Activated naive CD8-positive, alpha-beta T cell treated with anti-CD3 and anti-CD28 coated beads, Interleukin-2, amount 50 U/mL, for 24 hours (primary cell): ENCODE measurements around the gene COX7B2.

ENCODE experiments used
- ATAC-seq: fragments of 150-1000 bp; cut with Tn5 transposase; one replicate; pipeline ENCODE4 v1.10.0; 2021
- DNase-seq: peaks from one replicate; pipeline ENCODE4 v3.0.0; 2021
- H3K27ac Mint-ChIP-seq: one replicate; pipeline ENCODE4 v1.8.0; 2021; ENCODE audit warnings: mild to moderate bottlenecking, mixed read lengths
- H3K27me3 Mint-ChIP-seq: one replicate; pipeline ENCODE4 v1.8.0; 2021; ENCODE audit warnings: mixed read lengths
- H3K36me3 Mint-ChIP-seq: one replicate; pipeline ENCODE4 v1.8.0; 2021; ENCODE audit warnings: low read depth, mixed read lengths
- H3K4me1 Mint-ChIP-seq: one replicate; pipeline ENCODE4 v1.8.0; 2021; ENCODE audit warnings: mixed read lengths
- H3K4me3 Mint-ChIP-seq: one replicate; pipeline ENCODE4 v1.8.0; 2021; ENCODE audit warnings: mild to moderate bottlenecking, moderate library complexity, mixed read lengths
- H3K9me3 Mint-ChIP-seq: one replicate; pipeline ENCODE4 v1.8.0; 2021; ENCODE audit warnings: mixed read lengths

Gene COX7B2

DNA sequence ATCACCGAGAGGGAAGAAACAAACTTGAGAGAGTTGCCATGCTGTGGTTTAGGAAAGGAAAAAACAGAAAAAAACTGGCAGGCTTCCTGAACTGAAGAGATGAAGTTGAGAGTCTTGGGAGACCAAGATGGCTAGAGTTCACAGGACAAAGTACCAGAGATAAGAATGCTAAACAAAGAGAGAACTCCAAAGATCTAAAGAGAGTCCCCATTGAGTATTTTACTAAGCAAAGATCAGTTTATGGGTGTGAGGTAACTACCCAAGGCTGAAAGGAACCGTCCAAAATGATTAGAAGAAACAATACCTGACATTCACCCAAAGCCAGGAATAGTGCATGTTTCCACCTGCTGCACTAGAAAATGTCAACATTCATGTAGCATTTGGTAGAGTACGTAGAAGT lies 21.8 kb upstream of the COX7B2 start:
- ATAC-seq: no peak
- H3K9me3 Mint-ChIP-seq: no peaks in the 10 kb centered on the region
- H3K27ac Mint-ChIP-seq: no peak overlapping the region
- H3K4me3 Mint-ChIP-seq: no peak overlapping the region
- no peaks in the 10 kb centered on the region for H3K27me3 Mint-ChIP-seq
- DNase-seq: no peak
- no peaks in the 10 kb centered on the region for H3K4me1 Mint-ChIP-seq
- no peaks in the 10 kb centered on the region for H3K36me3 Mint-ChIP-seq

DNA sequence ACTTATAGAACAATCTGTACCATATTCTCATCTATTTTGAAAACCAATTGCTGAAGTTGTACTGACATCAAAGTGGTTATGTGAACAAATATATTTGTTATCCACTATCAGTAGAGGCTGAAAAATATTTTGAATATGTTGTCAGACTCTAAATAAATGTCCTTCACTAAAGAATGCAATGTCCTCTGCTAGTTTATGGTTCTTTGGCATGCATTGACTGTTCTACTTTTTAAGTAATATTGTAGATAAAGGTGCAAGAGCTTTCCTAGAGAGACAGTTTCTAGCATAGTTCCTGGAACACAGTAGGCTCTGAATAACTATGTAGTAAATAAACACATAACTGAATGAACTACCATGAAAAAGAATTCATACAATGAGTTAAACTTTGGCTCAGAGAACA lies 18.2 kb upstream of the COX7B2 start:
- Mint-ChIP-seq H3K4me1 (no peaks in the 10 kb centered on the region), H3K27me3 (no peaks in the 10 kb centered on the region), H3K4me3 (no peak overlapping the region), H3K36me3 (no peaks in the 10 kb centered on the region), H3K27ac (no peak overlapping the region), H3K9me3 (no peaks in the 10 kb centered on the region)
- ATAC-seq (no peak), DNase-seq (no peak)

DNA sequence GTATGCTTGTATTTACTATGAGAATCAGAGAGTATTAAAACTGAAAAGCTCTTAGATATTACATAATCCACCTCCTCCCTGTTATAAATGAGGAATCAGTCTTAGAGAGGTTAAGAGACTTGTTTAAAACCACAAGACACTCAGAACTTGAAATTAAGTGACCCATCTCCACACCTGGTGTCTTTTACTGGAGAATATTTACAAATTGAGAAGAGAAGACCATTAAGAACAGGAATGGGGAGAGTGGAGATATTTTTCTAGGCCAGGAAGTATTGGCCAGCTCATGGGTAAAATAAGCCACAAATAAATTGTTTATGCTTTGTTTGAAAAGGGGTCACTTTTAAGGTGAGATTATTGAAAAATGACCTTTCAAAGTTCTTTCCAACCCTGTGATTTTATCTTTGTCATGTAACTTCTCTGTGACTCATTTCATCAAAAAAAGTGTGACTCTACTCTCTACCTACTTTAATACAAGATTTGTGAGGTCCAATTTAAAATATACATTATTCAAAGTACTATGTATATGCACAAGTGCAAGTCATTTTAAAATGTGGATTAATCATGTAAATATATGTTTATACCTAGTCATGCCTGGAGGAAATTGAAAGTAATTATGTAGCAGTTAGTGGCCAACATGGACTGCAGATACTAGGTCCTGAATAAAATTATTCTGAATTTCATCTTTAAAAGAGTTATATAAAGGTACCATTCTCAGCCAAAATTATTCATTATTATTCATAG lies 15.9 kb upstream of the COX7B2 start:
- H3K9me3 Mint-ChIP-seq: no peaks in the 10 kb centered on the region
- H3K36me3 Mint-ChIP-seq: no peaks in the 10 kb centered on the region
- H3K27ac Mint-ChIP-seq: no peak overlapping the region
- no peaks in the 10 kb centered on the region for H3K4me1 Mint-ChIP-seq
- no peaks in the 10 kb centered on the region for H3K27me3 Mint-ChIP-seq
- no peak for DNase-seq
- ATAC-seq: no peak
- no peak overlapping the region for H3K4me3 Mint-ChIP-seq

- Mint-ChIP-seq H3K27me3 (no peaks in the 10 kb centered on the region), H3K4me1 (no peaks in the 10 kb centered on the region), H3K27ac (no peak overlapping the region), H3K4me3 (no peak overlapping the region), H3K36me3 (no peaks in the 10 kb centered on the region), H3K9me3 (no peaks in the 10 kb centered on the region)
- ATAC-seq (no peak), DNase-seq (no peak)
Observed at GRCh38 chr4:46922205-46922604, 13.2 kb upstream of the COX7B2 start.

- ATAC-seq: no peak
- no peaks in the 10 kb centered on the region for H3K36me3 Mint-ChIP-seq
- DNase-seq: no peak
- H3K4me3 Mint-ChIP-seq: no peak overlapping the region
- no peaks in the 10 kb centered on the region for H3K27me3 Mint-ChIP-seq
- H3K27ac Mint-ChIP-seq: no peak overlapping the region
- H3K4me1 Mint-ChIP-seq: no peaks in the 10 kb centered on the region
- H3K9me3 Mint-ChIP-seq: no peaks in the 10 kb centered on the region
Observed at GRCh38 chr4:46908148-46908547, 897 bp downstream of the COX7B2 start.

DNA sequence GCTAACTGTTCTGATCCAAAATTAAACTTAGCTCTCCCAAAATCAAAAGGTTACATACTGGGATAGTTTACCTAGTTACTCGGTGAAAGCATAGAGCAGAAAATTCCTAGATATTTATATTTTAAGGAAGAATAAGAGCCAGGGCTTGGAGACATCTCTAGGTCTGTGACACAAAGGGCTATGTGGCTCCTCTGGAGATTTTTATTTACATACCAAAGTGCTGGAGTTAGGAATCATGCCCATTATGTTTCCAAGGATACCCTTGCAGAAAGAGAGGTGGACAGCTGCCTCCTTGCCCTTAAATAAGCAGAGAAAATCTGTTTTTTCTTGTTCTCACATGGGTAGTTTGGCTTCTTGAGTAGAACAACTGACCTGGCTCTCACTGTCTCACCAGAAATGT lies 9.0 kb downstream of the COX7B2 start:
- Mint-ChIP-seq H3K36me3 (no peaks in the 10 kb centered on the region), H3K4me3 (no peak overlapping the region), H3K27ac (no peak overlapping the region), H3K27me3 (no peaks in the 10 kb centered on the region), H3K9me3 (no peaks in the 10 kb centered on the region), H3K4me1 (no peaks in the 10 kb centered on the region)
- ATAC-seq (no peak), DNase-seq (no peak)

DNA sequence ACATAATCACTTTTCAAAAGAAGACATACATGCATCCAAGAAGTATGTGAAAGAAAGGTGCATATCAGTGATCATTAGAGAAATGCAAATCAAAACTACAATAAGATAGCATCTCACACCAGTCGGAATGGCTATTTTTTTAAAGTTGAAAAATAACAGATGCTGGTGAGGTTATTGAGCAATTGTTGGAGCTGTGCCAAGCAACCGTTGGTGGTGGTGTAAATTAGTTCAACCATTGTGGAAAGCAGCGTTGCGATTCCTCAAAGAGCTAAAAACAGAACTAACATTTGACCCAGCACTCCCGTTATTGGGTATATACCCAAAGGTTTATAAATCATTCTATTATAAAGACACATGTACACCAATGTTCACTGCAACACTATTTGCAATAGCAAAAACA lies 14.2 kb downstream of the COX7B2 start:
- Mint-ChIP-seq H3K27me3 (no peaks in the 10 kb centered on the region), H3K4me1 (no peaks in the 10 kb centered on the region), H3K4me3 (no peak overlapping the region), H3K9me3 (no peaks in the 10 kb centered on the region), H3K36me3 (no peaks in the 10 kb centered on the region), H3K27ac (no peak overlapping the region)
- no peak for DNase-seq
- ATAC-seq: no peak

- H3K9me3 Mint-ChIP-seq: no peaks in the 10 kb centered on the region
- no peak overlapping the region for H3K27ac Mint-ChIP-seq
- H3K36me3 Mint-ChIP-seq: no peaks in the 10 kb centered on the region
- ATAC-seq (no peak), DNase-seq (no peak)
- H3K4me1 Mint-ChIP-seq: no peaks in the 10 kb centered on the region
- H3K27me3 Mint-ChIP-seq: no peaks in the 10 kb centered on the region
- no peak overlapping the region for H3K4me3 Mint-ChIP-seq
Observed at GRCh38 chr4:46890056-46890455, 19.0 kb downstream of the COX7B2 start.

DNA sequence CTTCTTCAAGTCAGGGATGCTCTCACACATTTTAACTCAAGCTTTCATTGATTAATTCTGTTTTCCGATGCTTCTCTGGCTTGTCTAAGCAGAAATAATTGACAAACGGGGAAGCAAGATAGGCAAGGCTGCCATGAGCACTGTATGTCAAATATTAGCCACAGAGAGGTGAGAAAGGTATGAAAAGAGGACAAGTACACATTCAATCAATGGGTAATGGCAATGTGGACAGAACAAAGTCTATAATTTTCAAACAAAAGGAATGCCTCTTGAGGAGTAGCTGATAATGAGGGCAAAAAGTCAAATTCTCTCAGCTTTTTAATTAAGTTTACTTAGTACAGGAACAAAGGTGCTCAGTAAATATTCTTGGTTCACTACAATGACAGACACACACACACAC lies 19.6 kb downstream of the COX7B2 start:
- Mint-ChIP-seq H3K9me3 (no peaks in the 10 kb centered on the region), H3K4me1 (no peaks in the 10 kb centered on the region), H3K27me3 (no peaks in the 10 kb centered on the region), H3K4me3 (no peak overlapping the region), H3K36me3 (no peaks in the 10 kb centered on the region), H3K27ac (no peak overlapping the region)
- ATAC-seq (no peak), DNase-seq (no peak)

DNA sequence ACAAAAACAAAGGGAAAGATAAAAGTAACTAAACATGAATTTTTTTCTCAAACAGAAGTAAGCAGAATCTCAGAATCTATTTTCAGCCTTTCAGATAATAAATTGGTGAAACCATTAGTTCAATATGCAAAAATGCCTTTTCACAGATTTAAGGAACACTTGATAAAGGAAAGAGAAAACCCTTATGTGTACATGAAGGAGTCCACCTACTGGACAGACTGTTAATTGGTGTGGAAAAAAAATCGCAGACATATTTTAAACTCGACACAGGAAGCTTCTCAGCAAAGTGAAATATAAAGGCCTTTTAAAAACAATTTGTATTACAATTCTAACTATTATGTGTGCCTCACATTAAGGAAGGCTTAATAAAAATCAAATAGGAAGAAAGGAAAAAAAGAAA lies 22.3 kb downstream of the COX7B2 start:
- Mint-ChIP-seq H3K9me3 (no peaks in the 10 kb centered on the region), H3K4me3 (no peak overlapping the region), H3K27me3 (no peaks in the 10 kb centered on the region)

GRCh38 chr4:46878641-46879040 lies 30.4 kb downstream of the COX7B2 start:
- H3K36me3 Mint-ChIP-seq: no peaks in the 10 kb centered on the region
- ATAC-seq (no peak), DNase-seq (no peak)
- H3K27me3 Mint-ChIP-seq: no peaks in the 10 kb centered on the region
- no peaks in the 10 kb centered on the region for H3K9me3 Mint-ChIP-seq
- no peaks in the 10 kb centered on the region for H3K4me1 Mint-ChIP-seq
- H3K4me3 Mint-ChIP-seq: no peak overlapping the region
- H3K27ac Mint-ChIP-seq: no peak overlapping the region

More for the DNA sequence above, 22.3 kb downstream of the COX7B2 start:
- H3K4me1 Mint-ChIP-seq: no peaks in the 10 kb centered on the region
- H3K36me3 Mint-ChIP-seq: no peaks in the 10 kb centered on the region
- DNase-seq: no peak
- no peak overlapping the region for H3K27ac Mint-ChIP-seq
- no peak for ATAC-seq

GRCh38 chr4:46874811-46875210 lies 34.2 kb downstream of the COX7B2 start:
- H3K4me1 Mint-ChIP-seq: no peaks in the 10 kb centered on the region
- H3K27me3 Mint-ChIP-seq: no peaks in the 10 kb centered on the region
- H3K36me3 Mint-ChIP-seq: no peaks in the 10 kb centered on the region
- H3K9me3 Mint-ChIP-seq: peaks cover 4% of the 10 kb centered on the region
- ATAC-seq (no peak), DNase-seq (no peak)
- H3K27ac Mint-ChIP-seq: no peak overlapping the region
- H3K4me3 Mint-ChIP-seq: no peak overlapping the region

DNA sequence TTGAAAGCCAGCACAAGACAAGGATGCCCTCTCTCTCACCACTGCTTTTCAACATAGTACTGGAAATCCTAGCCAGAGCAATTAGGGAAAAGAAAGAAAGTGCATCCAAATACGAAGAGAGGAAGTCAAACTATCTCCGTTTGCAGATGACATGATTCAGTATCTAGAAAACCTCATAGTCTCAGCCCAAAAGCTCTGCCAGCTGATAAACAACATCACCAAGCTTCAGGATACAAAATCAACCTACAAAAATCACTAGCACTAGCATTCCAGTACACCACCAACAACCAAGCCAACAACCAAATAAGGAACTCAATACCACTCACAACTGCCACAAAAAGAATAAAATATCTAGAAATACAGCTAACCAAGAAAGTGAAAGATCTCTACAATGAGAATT lies 38.6 kb downstream of the COX7B2 start:
- Mint-ChIP-seq H3K27me3 (no peaks in the 10 kb centered on the region), H3K4me3 (no peak overlapping the region), H3K9me3 (peaks cover 4% of the 10 kb centered on the region), H3K36me3 (no peaks in the 10 kb centered on the region), H3K27ac (no peak overlapping the region), H3K4me1 (no peaks in the 10 kb centered on the region)
- DNase-seq: no peak
- no peak for ATAC-seq

- no peak overlapping the region for H3K4me3 Mint-ChIP-seq
- no peak overlapping the region for H3K27ac Mint-ChIP-seq
- no peaks in the 10 kb centered on the region for H3K36me3 Mint-ChIP-seq
- no peak for ATAC-seq
- H3K4me1 Mint-ChIP-seq: no peaks in the 10 kb centered on the region
- DNase-seq: no peak
- no peaks in the 10 kb centered on the region for H3K27me3 Mint-ChIP-seq
- H3K9me3 Mint-ChIP-seq: no peaks in the 10 kb centered on the region
Observed at GRCh38 chr4:46856333-46856732, 52.7 kb downstream of the COX7B2 start.

DNA sequence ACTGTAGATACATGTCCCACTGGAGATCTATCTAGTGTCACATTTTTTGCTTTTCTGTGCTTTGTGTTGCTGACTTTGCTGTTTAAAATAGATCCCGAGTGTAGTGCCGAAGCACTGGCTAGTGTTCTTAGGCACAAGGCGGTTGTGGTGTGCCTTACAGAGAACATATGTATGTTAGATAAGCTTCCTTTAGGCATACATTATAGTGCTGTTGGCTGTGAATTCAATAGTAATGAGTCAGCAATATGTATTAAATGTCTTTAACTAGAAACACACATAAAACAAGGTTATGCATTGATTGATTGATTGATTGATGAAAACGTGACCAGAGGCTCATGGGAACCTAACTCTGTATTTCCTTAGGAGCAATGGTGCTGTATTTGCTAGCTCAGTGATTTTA lies 56.2 kb downstream of the COX7B2 start:
- Mint-ChIP-seq H3K4me1 (no peaks in the 10 kb centered on the region), H3K4me3 (no peak overlapping the region), H3K36me3 (no peaks in the 10 kb centered on the region), H3K27me3 (no peaks in the 10 kb centered on the region), H3K9me3 (no peaks in the 10 kb centered on the region), H3K27ac (no peak overlapping the region)
- DNase-seq (no peak), ATAC-seq (no peak)

GRCh38 chr4:46850026-46850425 lies 59.0 kb downstream of the COX7B2 start:
- ATAC-seq (no peak), DNase-seq (no peak)
- Mint-ChIP-seq H3K27ac (no peak overlapping the region), H3K4me1 (no peaks in the 10 kb centered on the region), H3K36me3 (no peaks in the 10 kb centered on the region), H3K27me3 (no peaks in the 10 kb centered on the region), H3K9me3 (no peaks in the 10 kb centered on the region), H3K4me3 (no peak overlapping the region)
